SK-N-SH (cell line): ENCODE measurements around the gene PBX4. TPM values are rescaled to one million over a fixed set of nuclear protein-coding genes. Genes with fewer than 3 reads are reported as not detected.

Experiments
- CTCF ChIA-PET: fragments of 300-600, 350-600 bp; formaldehyde crosslinking; extraction: SDS; loops from one replicate; lab custom pipeline; 2021; lab: Yijun Ruan, JAX
- POLR2A ChIA-PET: fragments of 350-600 bp; sonication (Branson Sonifier 250); formaldehyde crosslinking; extraction: SDS; loops from one replicate; lab custom pipeline; 2020; ENCODE audit warnings: antibody characterized with exemption, inconsistent platforms; lab: Yijun Ruan, JAX
- DNase-seq: peaks from one replicate; pipeline ENCODE4 v3.0.0; 2012
- H2AFZ ChIP-seq: fragments of 200-600 bp; sonication (generic); 2 replicates; pipeline ENCODE4 v1.8.1; 2016; ENCODE audit warnings: antibody characterized with exemption, mild to moderate bottlenecking, low read depth
- H3F3A ChIP-seq: fragments of 200-600 bp; sonication (generic); replicated peaks from 2 replicates; pipeline ENCODE3; 2016; ENCODE audit warnings: antibody characterized with exemption, mild to moderate bottlenecking; ENCODE audit not compliant: insufficient read depth
- H3K27ac ChIP-seq, 2 experiments: fragments of 200-500 bp in 1 of 2; fragments of 200-600 bp in 1 of 2; sonication (Bioruptor generic) in 1 of 2; sonication (generic), shearing (Covaris generic) in 1 of 2; 2 replicates each; pipeline versions ENCODE4 v1.5.1 to v1.6.1; 2014 to 2016; ENCODE audit warnings: low read depth in 2 of 2, inconsistent platforms in 1 of 2, low read length in 1 of 2, mild to moderate bottlenecking in 1 of 2, mixed read lengths in 1 of 2
- H3K27me3 ChIP-seq: fragments of 200-600 bp; sonication (generic), shearing (Covaris generic); 2 replicates; pipeline ENCODE4 v1.6.1; 2016; ENCODE audit warnings: mixed run types; ENCODE audit not compliant: insufficient read depth
- H3K36me3 ChIP-seq, 2 experiments: fragments of 200-500 bp in 1 of 2; fragments of 200-600 bp in 1 of 2; sonication (Bioruptor generic) in 1 of 2; sonication (generic) in 1 of 2; replicated peaks in 1 of 2; 2 replicates each; pipeline versions ENCODE3 to v1.5.1; 2014 to 2016; ENCODE audit warnings: low read length in 1 of 2, mild to moderate bottlenecking in 1 of 2; ENCODE audit not compliant: insufficient read depth in 2 of 2, control insufficient read depth in 1 of 2
- H3K4me1 ChIP-seq, 2 experiments: fragments of 200-500 bp in 1 of 2; fragments of 200-600 bp in 1 of 2; sonication (Bioruptor generic) in 1 of 2; sonication (generic), shearing (Covaris generic) in 1 of 2; 2 replicates each; pipeline versions ENCODE4 v1.5.1 to v1.6.1; 2014 to 2016; ENCODE audit warnings: low read depth in 1 of 2, low read length in 1 of 2, mixed run types in 1 of 2; ENCODE audit not compliant: insufficient read depth in 2 of 2, control insufficient read depth in 1 of 2
- H3K4me2 ChIP-seq: fragments of 200-600 bp; sonication (generic), shearing (Covaris generic); 2 replicates; pipeline ENCODE4 v1.6.1; 2017; ENCODE audit warnings: mixed run types
- H3K4me3 ChIP-seq, 2 experiments: fragments of 200-500 bp in 1 of 2; fragments of 200-600 bp in 1 of 2; sonication (Bioruptor generic) in 1 of 2; sonication (generic), shearing (Covaris generic) in 1 of 2; 2 replicates each; pipeline versions ENCODE4 v1.5.1 to v1.8.1; 2014 to 2016; ENCODE audit warnings: low read depth in 2 of 2, inconsistent platforms in 1 of 2, low read length in 1 of 2, mild to moderate bottlenecking in 1 of 2, mixed read lengths in 1 of 2, moderate library complexity in 1 of 2
- H3K79me2 ChIP-seq: fragments of 200-600 bp; sonication (generic); 2 replicates; pipeline ENCODE4 v1.8.1; 2017; ENCODE audit warnings: mild to moderate bottlenecking; ENCODE audit not compliant: insufficient read depth
- H3K9ac ChIP-seq: fragments of 200-600 bp; sonication (generic); 2 replicates; pipeline ENCODE4 v1.6.1; 2017; ENCODE audit warnings: mixed run types
- H3K9me2 ChIP-seq: fragments of 200-600 bp; sonication (generic); 2 replicates; pipeline ENCODE4 v1.6.1; 2017; ENCODE audit warnings: mixed run types
- H3K9me3 ChIP-seq: fragments of 200-600 bp; sonication (generic); 2 replicates; pipeline ENCODE4 v1.6.1; 2017; ENCODE audit warnings: mixed run types, mild to moderate bottlenecking, moderate library complexity
- H4K20me1 ChIP-seq: fragments of 200-600 bp; sonication (generic); 2 replicates; pipeline ENCODE4 v1.6.1; 2017; ENCODE audit warnings: mild to moderate bottlenecking, mixed run types; ENCODE audit not compliant: insufficient read depth
- CHD2 ChIP-seq: fragments of 150-350 bp; IDR thresholded peaks from 2 replicates; pipeline ENCODE4 v1.6.1; 2018; ENCODE audit warnings: low read length; ENCODE audit not compliant: partially characterized antibody
- EZH2phosphoT487 ChIP-seq: fragments of 200-600 bp; sonication (generic); IDR thresholded peaks from 2 replicates; pipeline ENCODE4 v1.6.1; 2017; ENCODE audit warnings: low read depth, mixed run types, mild to moderate bottlenecking, antibody characterized with exemption, moderate library complexity, borderline replicate concordance
- FOXM1 ChIP-seq: IDR thresholded peaks from 2 replicates; pipeline ENCODE4 v1.4.0; 2012; ENCODE audit warnings: low read depth, mild to moderate bottlenecking
- GABPA ChIP-seq: IDR thresholded peaks from 2 replicates; pipeline ENCODE4 v1.4.0; 2012; ENCODE audit warnings: low read depth, mild to moderate bottlenecking
- GATA2 ChIP-seq: sonication (generic); formaldehyde crosslinking; IDR thresholded peaks from 2 replicates; pipeline ENCODE4 v1.5.0; 2020; ENCODE audit warnings: mild to moderate bottlenecking, missing genetic modification reagents
- MAX ChIP-seq: IDR thresholded peaks from 2 replicates; pipeline ENCODE4 v1.4.0; 2012; ENCODE audit warnings: low read depth
- MEF2A ChIP-seq: IDR thresholded peaks from 2 replicates; pipeline ENCODE4 v1.4.0; 2012; ENCODE audit warnings: low read depth, borderline replicate concordance
- MXI1 ChIP-seq: IDR thresholded peaks from 2 replicates; pipeline ENCODE4 v1.6.1; 2012; ENCODE audit warnings: mild to moderate bottlenecking, low read depth, low read length, improper control_type of control experiment
- NFIC ChIP-seq: IDR thresholded peaks from 2 replicates; pipeline ENCODE4 v1.4.0; 2012; ENCODE audit warnings: borderline replicate concordance
- NRF1 ChIP-seq: IDR thresholded peaks from 2 replicates; pipeline ENCODE4 v1.6.1; 2012; ENCODE audit warnings: low read depth, mild to moderate bottlenecking, low read length
- POLR2AphosphoS5 ChIP-seq: IDR thresholded peaks from 2 replicates; pipeline ENCODE4 v1.6.1; 2012; ENCODE audit warnings: low read depth, low read length
- RAD21 ChIP-seq: IDR thresholded peaks from 2 replicates; pipeline ENCODE4 v1.6.1; 2012; ENCODE audit warnings: mild to moderate bottlenecking, low read length
- RCOR1 ChIP-seq: fragments of 150-350 bp; IDR thresholded peaks from 2 replicates; pipeline ENCODE4 v1.6.1; 2017; ENCODE audit warnings: antibody characterized with exemption, low read length
- RFX5 ChIP-seq: IDR thresholded peaks from 2 replicates; pipeline ENCODE4 v1.6.1; 2012; ENCODE audit warnings: mild to moderate bottlenecking, improper control_type of control experiment, low read length
- RXRA ChIP-seq: IDR thresholded peaks from 2 replicates; pipeline ENCODE4 v1.4.0; 2012; ENCODE audit warnings: low read depth, mild to moderate bottlenecking, borderline replicate concordance
- SMC3 ChIP-seq: IDR thresholded peaks from 2 replicates; pipeline ENCODE4 v1.6.1; 2012; ENCODE audit warnings: low read depth, low read length, improper control_type of control experiment
- TAF1 ChIP-seq: IDR thresholded peaks from 2 replicates; pipeline ENCODE4 v1.6.1; 2012; ENCODE audit warnings: low read depth, mild to moderate bottlenecking, low read length, moderate library complexity, borderline replicate concordance
- TCF12 ChIP-seq: IDR thresholded peaks from 2 replicates; pipeline ENCODE4 v1.4.0; 2012
- YY1 ChIP-seq: IDR thresholded peaks from 2 replicates; pipeline ENCODE4 v1.4.0; 2012; ENCODE audit warnings: low read depth, mild to moderate bottlenecking
- ZBTB33 ChIP-seq: IDR thresholded peaks from 2 replicates; pipeline ENCODE4 v1.4.0; 2012; ENCODE audit warnings: low read depth, borderline replicate concordance
- WGBS: methylation state at CpG from one replicate; pipeline ENCODE4 v1.1.6; 2017; ENCODE audit warnings: low lambda C conversion rate; 5-methylcytosine and 5-hydroxymethylcytosine counted together
- polyA plus RNA-seq, 3 experiments: library from polyadenylated mRNA; depleted of rRNA; stranded (reverse); fragments of >200 nt; gene quantifications; 2 replicates each; pipeline ENCODE4 v1.2.3, GENCODE V29; 2012
- TF ChIP-seq, protein P1 (sequence below): IDR thresholded peaks from 2 replicates; pipeline ENCODE4; 2012
- TF ChIP-seq, protein P2 (sequence below): IDR thresholded peaks from 2 replicates; pipeline ENCODE4 v1.6.1; 2012; ENCODE audit warnings: mild to moderate bottlenecking, low read depth, low read length, moderate library complexity

PBX4 gene
- polyA plus RNA-seq, 1 of the 3 experiments (the other 2 are of a cell fraction), result 6.4 TPM

GRCh38 chr19:19548915-19549759 lies 69.3 kb downstream of the PBX4 start (continued):
- TF ChIP-seq RCOR1 (no peak), SMC3 (no peak), RFX5 (no peak), CHD2 (no peak), ZBTB33 (no peak), RAD21 (no peak), TCF12 (no peak), EZH2phosphoT487 (no peak)
- TF ChIP-seq, protein P1, sequence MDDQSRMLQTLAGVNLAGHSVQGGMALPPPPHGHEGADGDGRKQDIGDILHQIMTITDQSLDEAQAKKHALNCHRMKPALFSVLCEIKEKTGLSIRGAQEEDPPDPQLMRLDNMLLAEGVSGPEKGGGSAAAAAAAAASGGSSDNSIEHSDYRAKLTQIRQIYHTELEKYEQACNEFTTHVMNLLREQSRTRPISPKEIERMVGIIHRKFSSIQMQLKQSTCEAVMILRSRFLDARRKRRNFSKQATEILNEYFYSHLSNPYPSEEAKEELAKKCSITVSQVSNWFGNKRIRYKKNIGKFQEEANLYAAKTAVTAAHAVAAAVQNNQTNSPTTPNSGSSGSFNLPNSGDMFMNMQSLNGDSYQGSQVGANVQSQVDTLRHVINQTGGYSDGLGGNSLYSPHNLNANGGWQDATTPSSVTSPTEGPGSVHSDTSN, result no peak

GRCh38 chr19:19547674-19548336 lies 70.7 kb downstream of the PBX4 start:
- ChIA-PET CTCF (interaction anchor here (0.6 to 15.7 kb wide), 5 partner anchors 8 to 782 kb away, joined by 3 to 258 read pairs (median 5); partner anchors contain the start of genes CILP2, GMIP and YJEFN3), POLR2A (interaction anchor here (0.6 to 0.7 kb wide), 2 partner anchors 215 to 559 kb away, joined by 3 to 4 read pairs; no protein-coding TSS in a partner anchor)
- Histone ChIP-seq H3K9me2 (no peaks in the 10 kb centered on the region), H4K20me1 (no peaks in the 10 kb centered on the region), H3K4me3 (no peak overlapping the region), H3K4me1 (peaks cover 0 to 13% of the 10 kb centered on the region in 2 experiments; a peak in 1 of 4 replicates), H3K36me3 (no peaks in the 10 kb centered on the region), H3K27me3 (no peaks in the 10 kb centered on the region), H3K4me2 (no peak overlapping the region), H3K79me2 (no peaks in the 10 kb centered on the region), H2AFZ (no peak overlapping the region), H3F3A (no peaks in the 10 kb centered on the region), H3K27ac (no peak overlapping the region), H3K9me3 (no peaks in the 10 kb centered on the region), H3K9ac (no peak overlapping the region)
- WGBS, result 87% methylated on average over 5 of the region's 15 CpGs
- DNase-seq, result no peak
- TF ChIP-seq ZBTB33 (no peak), TAF1 (no peak), MAX (no peak), POLR2AphosphoS5 (no peak), NRF1 (no peak), GABPA (no peak), RXRA (no peak), MEF2A (no peak), FOXM1 (no peak), NFIC (no peak), YY1 (no peak), GATA2 (CRISPR knock-in tag) (no peak), MXI1 (no peak)
- TF ChIP-seq, protein P2, sequence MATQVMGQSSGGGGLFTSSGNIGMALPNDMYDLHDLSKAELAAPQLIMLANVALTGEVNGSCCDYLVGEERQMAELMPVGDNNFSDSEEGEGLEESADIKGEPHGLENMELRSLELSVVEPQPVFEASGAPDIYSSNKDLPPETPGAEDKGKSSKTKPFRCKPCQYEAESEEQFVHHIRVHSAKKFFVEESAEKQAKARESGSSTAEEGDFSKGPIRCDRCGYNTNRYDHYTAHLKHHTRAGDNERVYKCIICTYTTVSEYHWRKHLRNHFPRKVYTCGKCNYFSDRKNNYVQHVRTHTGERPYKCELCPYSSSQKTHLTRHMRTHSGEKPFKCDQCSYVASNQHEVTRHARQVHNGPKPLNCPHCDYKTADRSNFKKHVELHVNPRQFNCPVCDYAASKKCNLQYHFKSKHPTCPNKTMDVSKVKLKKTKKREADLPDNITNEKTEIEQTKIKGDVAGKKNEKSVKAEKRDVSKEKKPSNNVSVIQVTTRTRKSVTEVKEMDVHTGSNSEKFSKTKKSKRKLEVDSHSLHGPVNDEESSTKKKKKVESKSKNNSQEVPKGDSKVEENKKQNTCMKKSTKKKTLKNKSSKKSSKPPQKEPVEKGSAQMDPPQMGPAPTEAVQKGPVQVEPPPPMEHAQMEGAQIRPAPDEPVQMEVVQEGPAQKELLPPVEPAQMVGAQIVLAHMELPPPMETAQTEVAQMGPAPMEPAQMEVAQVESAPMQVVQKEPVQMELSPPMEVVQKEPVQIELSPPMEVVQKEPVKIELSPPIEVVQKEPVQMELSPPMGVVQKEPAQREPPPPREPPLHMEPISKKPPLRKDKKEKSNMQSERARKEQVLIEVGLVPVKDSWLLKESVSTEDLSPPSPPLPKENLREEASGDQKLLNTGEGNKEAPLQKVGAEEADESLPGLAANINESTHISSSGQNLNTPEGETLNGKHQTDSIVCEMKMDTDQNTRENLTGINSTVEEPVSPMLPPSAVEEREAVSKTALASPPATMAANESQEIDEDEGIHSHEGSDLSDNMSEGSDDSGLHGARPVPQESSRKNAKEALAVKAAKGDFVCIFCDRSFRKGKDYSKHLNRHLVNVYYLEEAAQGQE, result no peak
